HCT116 (cell line): ENCODE results near the gene CTNNA2. TPM values are rescaled to one million over a fixed set of nuclear protein-coding genes. Genes with fewer than 3 reads are reported as not detected.

Experiments used
- ATAC-seq: fragments of 200-7000 bp; cut with Tn5 transposase; 2 replicates; pipeline ENCODE4 v1.9.1; 2020; ENCODE audit warnings: mild to moderate bottlenecking, moderate library complexity
- BruUV-seq: library from RNA; stranded (reverse); fragments of 400-500 nt; replicated peaks from 2 replicates; lab custom pipeline; 2021; lab: Mats Ljungman, UMichigan
- CTCF ChIA-PET: fragments of 300-600 bp; sonication (Branson Sonifier 250); formaldehyde crosslinking; loops from one replicate; lab custom pipeline; 2021; ENCODE audit warnings: antibody characterized with exemption; lab: Charles Lee
- POLR2A ChIA-PET: fragments of 300-600, 350-600 bp; sonication (Branson Sonifier 250); formaldehyde crosslinking; loops from one replicate; lab custom pipeline; 2021; ENCODE audit warnings: antibody characterized with exemption; lab: Charles Lee
- RAD21 ChIA-PET, 2 experiments: fragments of 300-600 bp; sonication (Branson Sonifier 250); formaldehyde crosslinking; loops; one replicate each; lab custom pipeline; 2023; ENCODE audit warnings: low total read pairs in 2 of 2; ENCODE audit not compliant: uncharacterized antibody in 2 of 2, unreplicated experiment in 2 of 2, low non-redundant PET in 1 of 2; lab: Charles Lee
- DNase-seq: peaks from one replicate; pipeline ENCODE4 v3.0.0-alpha.2; 2010; ENCODE audit warnings: low read depth, low spot score
- H2AFZ ChIP-seq: fragments of 200-600 bp; shearing (Covaris generic), sonication (generic); 2 replicates; pipeline ENCODE4 v1.6.1; 2017; ENCODE audit warnings: low read depth, mixed run types, mixed read lengths, antibody characterized with exemption, low read length; ENCODE audit not compliant: poor library complexity, severe bottlenecking
- H3K27ac ChIP-seq: 2 replicates; pipeline ENCODE4 v1.5.1; 2012; ENCODE audit warnings: low read depth, low read length
- H3K27me3 ChIP-seq: fragments of 200-600 bp; sonication (generic); 2 replicates; pipeline ENCODE4 v1.6.1; 2016; ENCODE audit warnings: mixed run types, low read length, mixed read lengths; ENCODE audit not compliant: insufficient read depth
- H3K36me3 ChIP-seq, 2 experiments: fragments of 200-500 bp in 1 of 2; fragments of 200-600 bp in 1 of 2; sonication (Bioruptor generic) in 1 of 2; sonication (generic) in 1 of 2; 2 replicates each; pipeline versions ENCODE4 v1.5.1 to v1.6.1; 2014 to 2016; ENCODE audit warnings: low read length in 2 of 2, inconsistent platforms in 1 of 2, mixed read lengths in 1 of 2, mixed run types in 1 of 2; ENCODE audit not compliant: insufficient read depth in 2 of 2, control insufficient read depth in 1 of 2
- H3K4me1 ChIP-seq, 2 experiments: fragments of 200-600 bp in 1 of 2; sonication (generic) in 1 of 2; 2 replicates each; pipeline versions ENCODE4 v1.5.1 to v1.6.1; 2012 to 2017; ENCODE audit warnings: low read length in 2 of 2, inconsistent platforms in 1 of 2, mild to moderate bottlenecking in 1 of 2, mixed read lengths in 1 of 2, mixed run types in 1 of 2, moderate library complexity in 1 of 2; ENCODE audit not compliant: insufficient read depth in 2 of 2, control insufficient read depth in 1 of 2
- H3K4me2 ChIP-seq: fragments of 200-600 bp; sonication (generic); 2 replicates; pipeline ENCODE4 v1.6.1; 2017; ENCODE audit warnings: mixed run types, low read length, mixed read lengths
- H3K4me3 ChIP-seq, 2 experiments: fragments of 200-600 bp in 1 of 2; sonication (generic) in 1 of 2; replicated peaks in 1 of 2; 2 replicates each; pipeline ENCODE4 v1.5.1; 2011 to 2016; ENCODE audit warnings: low read length in 2 of 2, control low read depth in 1 of 2, low read depth in 1 of 2, mild to moderate bottlenecking in 1 of 2, mixed read lengths in 1 of 2, mixed run types in 1 of 2
- H3K79me2 ChIP-seq: fragments of 200-600 bp; sonication (generic); 2 replicates; pipeline ENCODE4 v1.6.1; 2017; ENCODE audit warnings: mild to moderate bottlenecking, mixed run types, low read length, moderate library complexity, mixed read lengths; ENCODE audit not compliant: insufficient read depth
- H3K9ac ChIP-seq: fragments of 200-600 bp; sonication (generic); 2 replicates; pipeline ENCODE4 v1.6.1; 2016; ENCODE audit warnings: low read length, mixed read lengths
- H3K9me2 ChIP-seq: fragments of 200-600 bp; sonication (generic), shearing (Covaris generic); 2 replicates; pipeline ENCODE4 v1.6.1; 2017; ENCODE audit warnings: mixed run types, mild to moderate bottlenecking, moderate library complexity; ENCODE audit not compliant: insufficient read depth
- H3K9me3 ChIP-seq, 2 experiments: fragments of 200-500 bp in 1 of 2; fragments of 200-600 bp in 1 of 2; sonication (Bioruptor generic) in 1 of 2; sonication (generic) in 1 of 2; 2 replicates each; pipeline ENCODE4 v1.6.1; 2014 to 2017; ENCODE audit warnings: low read length in 2 of 2, mixed read lengths in 2 of 2, inconsistent platforms in 1 of 2, low read depth in 1 of 2, mild to moderate bottlenecking in 1 of 2, mixed run types in 1 of 2, moderate library complexity in 1 of 2; ENCODE audit not compliant: control insufficient read depth in 1 of 2, insufficient read depth in 1 of 2
- H4K20me1 ChIP-seq: fragments of 200-600 bp; sonication (generic), shearing (Covaris generic); 2 replicates; pipeline ENCODE4 v1.6.1; 2017; ENCODE audit warnings: mixed run types, mild to moderate bottlenecking, moderate library complexity; ENCODE audit not compliant: insufficient read depth
- CBX3 ChIP-seq: IDR thresholded peaks from 2 replicates; pipeline ENCODE4 v1.6.1; 2012; ENCODE audit warnings: low read depth
- EGR1 ChIP-seq: IDR thresholded peaks from 2 replicates; pipeline ENCODE4 v1.6.1; 2012; ENCODE audit warnings: low read depth
- EZH2 ChIP-seq: fragments of 200-600 bp; sonication (generic); IDR thresholded peaks from 2 replicates; pipeline ENCODE4 v1.6.1; 2017; ENCODE audit warnings: antibody characterized with exemption, mixed run types
- EZH2phosphoT487 ChIP-seq: fragments of 200-600 bp; IDR thresholded peaks from 2 replicates; pipeline ENCODE4 v1.6.1; 2018; ENCODE audit warnings: antibody characterized with exemption, borderline replicate concordance
- FOSL1 ChIP-seq: IDR thresholded peaks from 2 replicates; pipeline ENCODE4 v1.6.1; 2012; ENCODE audit warnings: low read depth
- POLR2AphosphoS5 ChIP-seq: IDR thresholded peaks from 2 replicates; pipeline ENCODE4 v1.6.1; 2011; ENCODE audit warnings: mild to moderate bottlenecking, low read depth, low read length, moderate library complexity
- RAD21 ChIP-seq: IDR thresholded peaks from 2 replicates; pipeline ENCODE4 v1.6.1; 2012; ENCODE audit warnings: low read depth, mild to moderate bottlenecking
- REST ChIP-seq: IDR thresholded peaks from 2 replicates; pipeline ENCODE4 v1.6.1; 2012; ENCODE audit warnings: low read depth
- SIN3A ChIP-seq: IDR thresholded peaks from 2 replicates; pipeline ENCODE4 v1.6.1; 2012; ENCODE audit warnings: low read depth
- SP1 ChIP-seq: IDR thresholded peaks from 2 replicates; pipeline ENCODE4 v1.6.1; 2012; ENCODE audit warnings: low read depth
- SRF ChIP-seq: IDR thresholded peaks from 2 replicates; pipeline ENCODE4 v1.6.1; 2012; ENCODE audit warnings: low read depth
- TCF7L2 ChIP-seq: IDR thresholded peaks from 2 replicates; pipeline ENCODE4 v1.7.0; 2011; ENCODE audit warnings: borderline replicate concordance, inconsistent platforms; ENCODE audit not compliant: insufficient read depth, insufficient read length; ENCODE audit errors: extremely low read depth
- YY1 ChIP-seq: IDR thresholded peaks from 2 replicates; pipeline ENCODE4 v1.6.1; 2011; ENCODE audit warnings: low read length, low read depth, moderate library complexity, mild to moderate bottlenecking; ENCODE audit not compliant: insufficient replicate concordance; ENCODE audit errors: extremely low read depth
- ZBTB33 ChIP-seq: IDR thresholded peaks from 2 replicates; pipeline ENCODE4 v1.6.1; 2011; ENCODE audit warnings: mild to moderate bottlenecking, low read length, moderate library complexity; ENCODE audit not compliant: insufficient replicate concordance; ENCODE audit errors: extremely low read depth
- ZNF274 ChIP-seq: fragments of 200-500 bp; sonication (Bioruptor generic); IDR thresholded peaks from 2 replicates; pipeline ENCODE4 v1.6.1; 2014; ENCODE audit warnings: mild to moderate bottlenecking, low read depth, low read length, inconsistent platforms
- intact Hi-C: fragments of 100-400 bp; cut with micrococcal nuclease; formaldehyde crosslinking; loops from 2 replicates; pipeline ENCODE4 v1.10.0; 2022
- total RNA-seq: library from RNA; stranded (reverse); gene quantifications from one replicate; pipeline ENCODE4 v1.2.1, GENCODE V29; 2021; ENCODE audit not compliant: unreplicated experiment

The CTNNA2 gene
- total RNA-seq, 1 experiment from 2014 or later, result not detected

DNA sequence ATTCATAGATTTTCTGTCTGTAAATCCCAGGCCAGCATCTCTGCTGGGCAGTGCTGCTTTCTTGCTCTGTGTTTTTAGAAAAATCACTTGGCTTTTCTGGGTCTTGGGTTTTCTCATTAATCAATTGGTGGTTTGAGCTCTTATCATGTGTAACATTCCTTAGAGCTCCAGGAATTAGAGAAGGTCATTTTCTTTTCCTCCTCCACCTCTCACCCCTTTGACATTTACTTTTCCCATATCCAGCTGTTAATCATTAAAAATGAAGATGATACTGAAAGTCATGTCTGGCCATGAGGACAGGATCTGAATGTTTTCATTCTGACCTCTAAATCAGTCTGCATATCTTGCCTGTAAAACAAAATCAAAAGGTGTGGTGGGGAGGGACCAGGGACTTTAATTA, 680.7 kb downstream of the CTNNA2 start:
- no TSS peak for BruUV-seq
- ChIA-PET CTCF (no interaction called here), RAD21 (no interaction called here)
- Histone ChIP-seq H3K9me3 (peaks cover 5 to 9% of the 10 kb centered on the region in 2 experiments; a peak in 2 of 4 replicates), H3K79me2 (no peaks in the 10 kb centered on the region), H3K9me2 (no peaks in the 10 kb centered on the region), H3K27me3 (no peaks in the 10 kb centered on the region), H3K27ac (no peak overlapping the region), H2AFZ (no peak overlapping the region), H3K4me1 (no peaks in the 10 kb centered on the region), H3K4me3 (no peak overlapping the region), H4K20me1 (no peaks in the 10 kb centered on the region)
- DNase-seq (no peak), ATAC-seq (no peak)
- intact Hi-C loops, result no loop called here
- TF ChIP-seq SIN3A (no peak), EZH2phosphoT487 (no peak), ZNF274 (no peak), FOSL1 (no peak), ZBTB33 (no peak), POLR2AphosphoS5 (no peak), YY1 (no peak), TCF7L2 (no peak), SP1 (no peak), CBX3 (no peak), EZH2 (no peak), REST (no peak), EGR1 (no peak), RAD21 (no peak), SRF (no peak)
- TF ChIP-seq, all 23 proteins: peak for 0
- Histone ChIP-seq H3K4me2 (no peak overlapping the region), H3K36me3 (no peaks in the 10 kb centered on the region), H3K9ac (no peak overlapping the region)
- POLR2A ChIA-PET, result no interaction called here
